HG03066 (cell line): ENCODE results near the gene ZFTA.
"Not testable (repeated sequence)": the region's sequence is repeated elsewhere in the genome, so short reads cannot be mapped to it uniquely, and the experiment has no call there.

Experiments used
- ATAC-seq: cut with Tn5 transposase; IDR thresholded peaks from one replicate; pipeline ENCODE4 v1.9.1; 2021; ENCODE audit warnings: low read depth; ENCODE audit not compliant: unreplicated experiment

The ZFTA gene

GRCh38 chr11:63779039-63779438 lies 10.5 kb upstream of the ZFTA start:
- no peak for ATAC-seq

GRCh38 chr11:63775191-63775590 lies 6.6 kb upstream of the ZFTA start:
- no peak for ATAC-seq

- ATAC-seq: not testable (repeated sequence)
Measured at GRCh38 chr11:63771741-63772318, 3.3 kb upstream of the ZFTA start.

- ATAC-seq: no peak
Measured at GRCh38 chr11:63770763-63771162, 2.2 kb upstream of the ZFTA start.

- ATAC-seq: no peak
Measured at GRCh38 chr11:63769714-63770455, 1.3 kb upstream of the ZFTA start.

GRCh38 chr11:63769042-63769713 lies 603 bp upstream of the ZFTA start:
- no peak for ATAC-seq

- no peak for ATAC-seq
Measured at GRCh38 chr11:63767565-63768236, 874 bp downstream of the ZFTA start.

- no peak for ATAC-seq
Measured at GRCh38 chr11:63767267-63767564, 1.4 kb downstream of the ZFTA start.

- ATAC-seq: no peak
Measured at GRCh38 chr11:63766531-63767235, 1.9 kb downstream of the ZFTA start.

- no peak for ATAC-seq
Measured at GRCh38 chr11:63765688-63766241, 2.8 kb downstream of the ZFTA start.

- no peak for ATAC-seq
Measured at GRCh38 chr11:63764679-63765647, 3.6 kb downstream of the ZFTA start.

GRCh38 chr11:63764340-63764678 lies 4.3 kb downstream of the ZFTA start:
- no peak for ATAC-seq

- ATAC-seq: no peak
Measured at GRCh38 chr11:63763496-63764339, 4.9 kb downstream of the ZFTA start.

GRCh38 chr11:63762654-63763495 lies 5.7 kb downstream of the ZFTA start:
- ATAC-seq: no peak

- no peak for ATAC-seq
Measured at GRCh38 chr11:63761931-63762653, 6.5 kb downstream of the ZFTA start.

GRCh38 chr11:63761188-63761587 lies 7.4 kb downstream of the ZFTA start:
- no peak for ATAC-seq

GRCh38 chr11:63760487-63761079 lies 8.0 kb downstream of the ZFTA start:
- no peak for ATAC-seq
